ENCODE results near the gene KAZN.
A peak's percentile ranks its signal among the peaks of the same experiment; 100 is the strongest.

Gene KAZN

GRCh38 chr1:14923727-14924452, 325.4 kb downstream of the KAZN start:
- H3K9ac ChIP-seq (ENCODE audit: low read depth, low read length), result peak overlapping the region; percentile 57
- peak overlapping the region; percentile 95 for H3K4me2 ChIP-seq (ENCODE audit: low read length)
- H3K4me3 ChIP-seq (ENCODE audit: low read length), result peak overlapping the region; percentile 82
- no peaks in the 10 kb centered on the region for H3K9me3 ChIP-seq (replicated peaks; ENCODE audit: low read length)
- H3K4me1 ChIP-seq (ENCODE audit: control insufficient read depth, insufficient read depth, low read length), result peaks cover 25% of the 10 kb centered on the region
- peaks cover 4% of the 10 kb centered on the region for H3K27me3 ChIP-seq (ENCODE audit: control insufficient read depth, insufficient read depth, low read length)
- no peaks in the 10 kb centered on the region for H3K36me3 ChIP-seq (ENCODE audit: insufficient read depth, low read length)

DNA sequence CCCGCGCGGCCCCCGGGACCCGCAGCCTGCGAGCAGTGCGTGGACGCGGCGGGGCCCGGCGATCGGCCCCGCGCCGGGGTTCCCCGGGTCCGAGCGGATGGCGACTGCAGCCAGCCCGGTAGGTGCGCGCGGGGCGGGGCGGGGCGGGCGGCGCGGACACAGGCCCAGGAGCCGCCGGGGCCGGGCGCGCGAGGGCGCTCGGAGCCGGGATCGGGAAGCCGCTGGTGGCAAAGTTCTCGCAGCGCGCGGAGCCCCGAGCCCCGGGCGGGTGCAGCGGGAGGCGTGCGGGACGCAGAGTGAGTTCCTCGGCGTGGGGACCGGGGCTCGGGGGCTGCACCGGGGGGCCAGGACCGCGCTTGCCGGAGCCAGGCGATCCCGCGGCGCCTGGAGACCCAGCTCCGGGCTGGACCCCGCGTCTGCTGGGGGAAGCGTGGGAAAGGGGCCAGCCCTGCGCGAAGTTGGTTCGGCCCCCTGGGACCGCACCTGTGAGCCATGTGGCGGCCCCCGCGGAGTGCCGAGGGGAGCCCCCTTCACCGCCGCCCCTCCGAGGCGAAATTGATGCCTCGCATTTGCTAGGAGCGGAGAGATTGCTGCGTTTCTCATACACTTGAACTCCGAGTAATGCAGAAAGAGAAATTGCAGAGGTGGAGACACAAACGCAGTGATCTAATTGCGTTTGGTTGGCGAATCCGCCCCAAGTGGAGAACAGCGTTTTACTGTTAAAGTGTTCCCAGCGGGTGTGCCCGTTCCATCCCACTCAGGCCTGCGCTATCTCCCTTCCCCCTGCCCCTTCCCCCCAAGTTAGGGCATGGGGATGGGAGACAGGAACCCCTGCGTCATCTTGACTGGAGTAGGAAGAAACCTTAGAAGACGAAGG, 326.2 kb downstream of the KAZN start:
- H3K9me3 ChIP-seq (replicated peaks; ENCODE audit: low read length), result no peaks in the 10 kb centered on the region
- H3K4me3 ChIP-seq (ENCODE audit: low read length), result peak overlapping the region; percentile 82

GRCh38 chr1:14925336-14926136, 327.1 kb downstream of the KAZN start:
- H3K9ac ChIP-seq (ENCODE audit: low read depth, low read length), result peak overlapping the region; percentile 57

More for the DNA sequence above, 326.2 kb downstream of the KAZN start:
- H3K4me2 ChIP-seq (ENCODE audit: low read length), result peak overlapping the region; percentile 95
- H3K36me3 ChIP-seq (ENCODE audit: insufficient read depth, low read length), result no peaks in the 10 kb centered on the region
- peak overlapping the region; percentile 57 for H3K9ac ChIP-seq (ENCODE audit: low read depth, low read length)
- peaks cover 30% of the 10 kb centered on the region for H3K4me1 ChIP-seq (ENCODE audit: control insufficient read depth, insufficient read depth, low read length)
- H3K27me3 ChIP-seq (ENCODE audit: control insufficient read depth, insufficient read depth, low read length), result no peaks in the 10 kb centered on the region

DNA sequence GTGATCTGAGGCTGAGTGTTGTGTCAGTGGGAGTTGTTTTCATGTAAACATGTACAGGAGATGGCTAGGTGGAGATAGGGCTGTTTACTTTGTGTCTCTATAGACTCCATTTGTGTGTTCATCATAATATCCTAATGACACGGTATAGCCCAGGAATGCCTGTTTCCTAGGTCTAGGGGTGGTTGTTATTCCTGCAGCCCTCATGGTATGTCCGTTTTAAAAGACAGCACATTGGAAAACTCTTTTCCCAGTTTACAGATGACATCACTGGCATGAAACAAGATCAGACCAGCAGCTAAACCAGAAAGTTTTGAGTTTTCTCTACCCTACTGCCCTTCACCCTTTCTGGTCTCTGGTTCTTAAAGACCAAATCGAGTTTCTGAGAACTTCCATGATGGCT, 327.7 kb downstream of the KAZN start:
- peak overlapping the region; percentile 95 for H3K4me2 ChIP-seq (ENCODE audit: low read length)
- no peaks in the 10 kb centered on the region for H3K9me3 ChIP-seq (replicated peaks; ENCODE audit: low read length)
- no peaks in the 10 kb centered on the region for H3K27me3 ChIP-seq (ENCODE audit: control insufficient read depth, insufficient read depth, low read length)
- peak overlapping the region; percentile 82 for H3K4me3 ChIP-seq (ENCODE audit: low read length)
- H3K4me1 ChIP-seq (ENCODE audit: control insufficient read depth, insufficient read depth, low read length), result peaks cover 40% of the 10 kb centered on the region
- H3K36me3 ChIP-seq (ENCODE audit: insufficient read depth, low read length), result no peaks in the 10 kb centered on the region
- peak overlapping the region; percentile 58 for H3K9ac ChIP-seq (ENCODE audit: low read depth, low read length)

More at GRCh38 chr1:14925336-14926136, 327.1 kb downstream of the KAZN start:
- H3K27me3 ChIP-seq (ENCODE audit: control insufficient read depth, insufficient read depth, low read length), result no peaks in the 10 kb centered on the region
- peak overlapping the region; percentile 82 for H3K4me3 ChIP-seq (ENCODE audit: low read length)
- no peaks in the 10 kb centered on the region for H3K36me3 ChIP-seq (ENCODE audit: insufficient read depth, low read length)
- no peaks in the 10 kb centered on the region for H3K9me3 ChIP-seq (replicated peaks; ENCODE audit: low read length)
- H3K4me2 ChIP-seq (ENCODE audit: low read length), result peak overlapping the region; percentile 95
- H3K4me1 ChIP-seq (ENCODE audit: control insufficient read depth, insufficient read depth, low read length), result peaks cover 39% of the 10 kb centered on the region

GRCh38 chr1:14926818-14927575, 328.5 kb downstream of the KAZN start:
- no peaks in the 10 kb centered on the region for H3K36me3 ChIP-seq (ENCODE audit: insufficient read depth, low read length)
- no peaks in the 10 kb centered on the region for H3K27me3 ChIP-seq (ENCODE audit: control insufficient read depth, insufficient read depth, low read length)
- peak overlapping the region; percentile 82 for H3K4me3 ChIP-seq (ENCODE audit: low read length)
- H3K9ac ChIP-seq (ENCODE audit: low read depth, low read length), result peak overlapping the region; percentile 58
- H3K9me3 ChIP-seq (replicated peaks; ENCODE audit: low read length), result no peaks in the 10 kb centered on the region
- peak overlapping the region; percentile 95 for H3K4me2 ChIP-seq (ENCODE audit: low read length)
- H3K4me1 ChIP-seq (ENCODE audit: control insufficient read depth, insufficient read depth, low read length), result peaks cover 40% of the 10 kb centered on the region

- Histone ChIP-seq H3K9me3 (replicated peaks; ENCODE audit: low read length) (no peaks in the 10 kb centered on the region), H3K4me1 (ENCODE audit: control insufficient read depth, insufficient read depth, low read length) (peaks cover 40% of the 10 kb centered on the region), H3K4me2 (ENCODE audit: low read length) (no peak overlapping the region), H3K36me3 (ENCODE audit: insufficient read depth, low read length) (no peaks in the 10 kb centered on the region), H3K9ac (ENCODE audit: low read depth, low read length) (no peak overlapping the region), H3K27me3 (ENCODE audit: control insufficient read depth, insufficient read depth, low read length) (no peaks in the 10 kb centered on the region), H3K4me3 (ENCODE audit: low read length) (no peak overlapping the region)
These were observed 329.9 kb downstream of the KAZN start for GRCh38 chr1:14928412-14928811.

DNA sequence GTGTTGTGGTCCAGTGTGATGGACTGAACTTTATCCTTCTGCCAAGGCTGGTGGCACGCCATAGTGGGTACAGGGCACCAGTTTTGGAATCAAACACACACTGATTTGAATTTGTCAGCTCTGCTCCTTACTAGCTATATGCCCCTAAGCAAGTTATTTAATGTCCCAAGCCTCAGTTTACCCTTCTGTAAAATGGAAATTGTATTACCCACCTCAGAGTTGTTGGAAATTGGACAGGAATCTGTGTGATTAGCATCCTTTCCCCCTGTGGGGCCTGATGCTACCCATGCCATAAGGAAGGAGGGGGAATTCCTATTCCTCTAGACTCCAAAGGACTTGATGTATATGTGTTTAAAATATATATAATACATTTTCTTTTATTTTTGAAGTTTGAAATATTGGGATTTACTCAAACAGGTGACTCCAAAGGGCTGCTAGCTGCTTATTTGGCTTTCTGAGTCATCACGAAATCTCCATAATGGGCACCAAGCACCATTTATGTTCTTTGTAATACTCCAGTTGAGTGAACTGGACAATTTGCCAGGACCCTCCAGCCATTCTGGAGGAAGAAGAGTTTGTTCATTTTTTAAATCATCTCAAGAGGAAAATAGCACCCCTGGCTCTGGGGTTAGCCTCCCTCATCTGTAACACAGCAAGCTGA, 330.5 kb downstream of the KAZN start:
- Histone ChIP-seq H3K9ac (ENCODE audit: low read depth, low read length) (no peak overlapping the region), H3K4me1 (ENCODE audit: control insufficient read depth, insufficient read depth, low read length) (peaks cover 40% of the 10 kb centered on the region), H3K36me3 (ENCODE audit: insufficient read depth, low read length) (no peaks in the 10 kb centered on the region), H3K27me3 (ENCODE audit: control insufficient read depth, insufficient read depth, low read length) (no peaks in the 10 kb centered on the region), H3K9me3 (replicated peaks; ENCODE audit: low read length) (no peaks in the 10 kb centered on the region), H3K4me2 (ENCODE audit: low read length) (peak overlapping the region; percentile 69), H3K4me3 (ENCODE audit: low read length) (no peak overlapping the region)

- Histone ChIP-seq H3K4me3 (ENCODE audit: low read length) (peak overlapping the region; percentile 30), H3K9ac (ENCODE audit: low read depth, low read length) (peak overlapping the region; percentile 33), H3K27me3 (ENCODE audit: control insufficient read depth, insufficient read depth, low read length) (no peaks in the 10 kb centered on the region), H3K36me3 (ENCODE audit: insufficient read depth, low read length) (no peaks in the 10 kb centered on the region), H3K9me3 (replicated peaks; ENCODE audit: low read length) (no peaks in the 10 kb centered on the region), H3K4me1 (ENCODE audit: control insufficient read depth, insufficient read depth, low read length) (peaks cover 40% of the 10 kb centered on the region), H3K4me2 (ENCODE audit: low read length) (peak overlapping the region; percentile 69)
These were observed 331.2 kb downstream of the KAZN start for GRCh38 chr1:14929547-14930246.

DNA sequence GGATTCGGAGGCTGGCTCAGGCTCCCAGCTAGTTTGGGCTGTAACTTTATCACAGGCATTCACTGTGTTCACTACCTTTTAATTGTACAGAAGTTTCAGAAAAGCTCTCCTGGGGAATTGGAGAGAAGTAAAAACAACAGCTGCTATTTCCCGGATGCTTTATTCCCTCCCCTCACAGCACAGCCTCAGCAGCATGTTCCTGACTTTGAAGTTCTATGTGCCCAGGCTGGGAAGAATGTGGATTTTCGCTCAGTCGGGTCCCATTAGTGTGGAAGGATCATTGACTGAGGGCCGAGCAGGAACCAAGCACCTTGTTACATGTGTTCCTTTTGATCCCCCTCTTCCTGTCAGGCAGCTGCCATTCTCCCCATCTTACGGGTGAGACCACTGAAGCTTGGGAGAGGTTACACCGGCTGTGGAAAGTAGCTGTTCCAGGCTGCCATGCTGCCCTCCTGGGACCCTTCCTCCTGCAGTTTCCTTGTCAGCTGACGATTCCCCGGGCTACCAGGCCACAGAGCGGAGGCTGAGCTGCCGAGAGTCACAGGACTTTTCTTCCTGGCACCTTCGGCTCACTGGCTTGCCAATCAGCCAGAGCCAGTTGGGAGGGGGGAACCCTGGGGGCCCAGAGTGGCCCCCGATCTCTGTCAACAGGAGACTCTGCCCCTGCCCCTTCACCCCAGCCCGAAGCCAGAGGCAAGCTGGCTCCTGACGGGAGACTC, 331.9 kb downstream of the KAZN start:
- Histone ChIP-seq H3K4me2 (ENCODE audit: low read length) (peak overlapping the region; percentile 69), H3K4me1 (ENCODE audit: control insufficient read depth, insufficient read depth, low read length) (peaks cover 36% of the 10 kb centered on the region), H3K9ac (ENCODE audit: low read depth, low read length) (peak overlapping the region; percentile 33), H3K9me3 (replicated peaks; ENCODE audit: low read length) (no peaks in the 10 kb centered on the region), H3K4me3 (ENCODE audit: low read length) (peak overlapping the region; percentile 30), H3K27me3 (ENCODE audit: control insufficient read depth, insufficient read depth, low read length) (no peaks in the 10 kb centered on the region), H3K36me3 (ENCODE audit: insufficient read depth, low read length) (no peaks in the 10 kb centered on the region)

Data from skeletal muscle satellite cell (primary cell).